GM12878 (cell line): ENCODE results near the gene MMD. TPM values are rescaled to one million over a fixed set of nuclear protein-coding genes. Genes with fewer than 3 reads are reported as not detected.

ENCODE experiments used
- ATF7 ChIP-seq: fragments of 450-650 bp; IDR thresholded peaks from 2 replicates; pipeline ENCODE4 v1.6.1; 2016; ENCODE audit warnings: low read depth, mild to moderate bottlenecking
- CREM ChIP-seq: IDR thresholded peaks from 2 replicates; pipeline ENCODE4 v1.6.1; 2014; ENCODE audit warnings: antibody characterized with exemption, low read depth
- GATAD2B ChIP-seq: fragments of 450-650 bp; conservative IDR thresholded peaks from 2 replicates; pipeline ENCODE4 v1.6.1; 2017; ENCODE audit warnings: low read depth, mild to moderate bottlenecking, moderate library complexity
- HCFC1 ChIP-seq: fragments of 150-350 bp; IDR thresholded peaks from 2 replicates; pipeline ENCODE4 v1.6.1; 2014; ENCODE audit warnings: low read length
- MEF2B ChIP-seq: fragments of 450-650 bp; IDR thresholded peaks from 2 replicates; pipeline ENCODE4 v1.6.1; 2018; ENCODE audit warnings: mild to moderate bottlenecking, moderate library complexity; ENCODE audit not compliant: partially characterized antibody, poor library complexity, severe bottlenecking
- NFYA ChIP-seq: IDR thresholded peaks from 2 replicates; pipeline ENCODE4 v1.6.1; 2011; ENCODE audit warnings: low read depth, mild to moderate bottlenecking, low read length, improper control_type of control experiment, borderline replicate concordance
- PRDM15 ChIP-seq: fragments of 450-650 bp; formaldehyde crosslinking; IDR thresholded peaks from 2 replicates; pipeline ENCODE4 v1.4.0; 2020; ENCODE audit warnings: mild to moderate bottlenecking, moderate library complexity
- SMAD1 ChIP-seq: fragments of 450-650 bp; IDR thresholded peaks from 2 replicates; pipeline ENCODE4 v1.6.1; 2018; ENCODE audit warnings: mild to moderate bottlenecking, low read depth; ENCODE audit not compliant: partially characterized antibody
- TCF3 ChIP-seq: IDR thresholded peaks from 2 replicates; pipeline ENCODE4 v1.6.1; 2012; ENCODE audit warnings: low read depth, mild to moderate bottlenecking, low read length, borderline replicate concordance; ENCODE audit not compliant: insufficient read depth
- TCF7 ChIP-seq: IDR thresholded peaks from 2 replicates; pipeline ENCODE4 v1.6.1; 2014; ENCODE audit warnings: antibody characterized with exemption, borderline replicate concordance
- ZNF592 ChIP-seq: fragments of 450-650 bp; IDR thresholded peaks from 2 replicates; pipeline ENCODE4 v1.6.1; 2017; ENCODE audit warnings: mild to moderate bottlenecking, moderate library complexity
- polyA plus RNA-seq, 11 experiments: library from polyadenylated mRNA; depleted of rRNA in 4 of 11; unstranded in 6 of 11; stranded (reverse) in 5 of 11; fragments of >200 nt; fragmentation: Nextera tagmentation in 4 of 11; fragmentation: Illumina TruSeq in 1 of 11; extraction: Ambion mirVana in 4 of 11; extraction: Trizol in 1 of 11; gene quantifications; 1 replicate in 1 of 11; 2 replicates in 10 of 11; pipeline versions ENCODE4 v1.2.1 to v1.2.3, GENCODE V29; 2011 to 2016; ENCODE audit warnings: inconsistent platforms in 2 of 11, missing spikeins in 2 of 11, low read depth in 1 of 11
- total RNA-seq, 4 experiments: library from RNA; depleted of rRNA in 3 of 4; stranded (reverse); fragments of >200 nt in 3 of 4; fragmentation: Illumina TruSeq in 1 of 4; extraction: Trizol in 1 of 4; gene quantifications; 2 replicates each; pipeline versions ENCODE4 v1.2.1 to v1.2.3, GENCODE V29; 2013 to 2021

The MMD gene
- total and polyA plus RNA-seq, 10 of the 15 experiments (the other 5 are each of a cell fraction or from before 2014, with no cell fraction given), result 8.0 to 46.7 (median 22.3) TPM

- TF ChIP-seq ZNF592 (no peak), PRDM15 (CRISPR knock-in tag) (no peak), CREM (no peak), HCFC1 (no peak), NFYA (no peak), GATAD2B (no peak), MEF2B (no peak), TCF3 (no peak), TCF7 (no peak), SMAD1 (no peak), ATF7 (no peak)
Measured at GRCh38 chr17:55342800-55343585, 78.6 kb downstream of the MMD start (continued).

Other genes with a start within 250 kb of the MMD start
- gene HLF, start 156.9 kb downstream of the MMD start, total RNA-seq (2014; rRNA removed), result 0.11 TPM in 1 of 2 replicates, not detected in the other
- 0.09 and 0.31 TPM in 2 replicates for gene HLF, start 156.9 kb downstream of the MMD start, total RNA-seq (2014; rRNA removed; fragmentation: Illumina TruSeq; extraction: Trizol)
- 0.13 and 0.26 TPM in 2 replicates for gene HLF, start 156.9 kb downstream of the MMD start, total RNA-seq (2021)
- 0.07 and 0.12 TPM in 2 replicates for gene HLF, start 156.9 kb downstream of the MMD start, polyA plus RNA-seq (2011; rRNA removed)
- gene HLF, start 156.9 kb downstream of the MMD start, polyA plus RNA-seq (2014; fragmentation: Illumina TruSeq; extraction: Trizol), result 0.04 TPM in 1 of 2 replicates, not detected in the other
- gene HLF, start 156.9 kb downstream of the MMD start, polyA plus RNA-seq (2014; fragmentation: Nextera tagmentation; extraction: Ambion mirVana), result not detected
- 0.01 and 0.42 TPM in 2 replicates for gene HLF, start 156.9 kb downstream of the MMD start, polyA plus RNA-seq (2014; rRNA removed)
- under 1 TPM; 0.20 to 0.33 TPM for gene HLF, start 156.9 kb downstream of the MMD start, polyA plus RNA-seq (2016; fragmentation: Nextera tagmentation; extraction: Ambion mirVana)
- not detected in 2 replicates for gene SMIM36, start 89.6 kb upstream of the MMD start, total RNA-seq (2014; rRNA removed)
- gene SMIM36, start 89.6 kb upstream of the MMD start, total RNA-seq (2014; rRNA removed; fragmentation: Illumina TruSeq; extraction: Trizol), result not detected in 2 replicates
- gene SMIM36, start 89.6 kb upstream of the MMD start, total RNA-seq (2021), result not detected in 2 replicates
- gene SMIM36, start 89.6 kb upstream of the MMD start, polyA plus RNA-seq (2011; rRNA removed), result not detected in 2 replicates
- not detected in 2 replicates for gene SMIM36, start 89.6 kb upstream of the MMD start, polyA plus RNA-seq (2014; fragmentation: Illumina TruSeq; extraction: Trizol)
- not detected for gene SMIM36, start 89.6 kb upstream of the MMD start, polyA plus RNA-seq (2014; fragmentation: Nextera tagmentation; extraction: Ambion mirVana)
- gene SMIM36, start 89.6 kb upstream of the MMD start, polyA plus RNA-seq (2014; rRNA removed), result not detected in 2 replicates
- not detected for gene SMIM36, start 89.6 kb upstream of the MMD start, polyA plus RNA-seq (2016; fragmentation: Nextera tagmentation; extraction: Ambion mirVana)